Left renal pelvis (tissue), 4 donors: ENCODE measurements around the gene OR4F29. TPM values are rescaled to one million over a fixed set of nuclear protein-coding genes. Genes with fewer than 3 reads are reported as not detected.
"Not testable (repeated sequence)": the region's sequence is repeated elsewhere in the genome, so short reads cannot be mapped to it uniquely, and the experiment has no call there.

ENCODE experiments used
- DNase-seq, 4 donors: peaks; one replicate each; pipeline ENCODE4 v3.0.0-alpha.2; 2013; ENCODE audit warnings: low read depth in 4 of 4, low spot score in 3 of 4
- polyA plus RNA-seq, 4 donors: library from polyadenylated mRNA; unstranded; fragments of 120-200 nt; gene quantifications; one replicate each; pipeline ENCODE4 v1.2.1, GENCODE V29; 2013; ENCODE audit not compliant: insufficient read length in 4 of 4

OR4F29 gene
- polyA plus RNA-seq, result not detected

- not testable (repeated sequence) for DNase-seq
Observed at GRCh38 chr1:451578-451977, at the start of gene OR4F29. OR4F29 (minus strand) TSS chr1:451678; CDS start chr1:451678, 0 bp downstream.

Other genes with a start within 250 kb of the OR4F29 start
- not detected for gene OR4F16, start 235.0 kb upstream of the OR4F29 start, polyA plus RNA-seq